Heart right ventricle (tissue), 16 donors: Measurements from ENCODE around the gene HSPA4. TPM values are rescaled to one million over a fixed set of nuclear protein-coding genes. Genes with fewer than 3 reads are reported as not detected.

Experiments
- ATAC-seq, 8 donors: fragments of 200-7000 bp; cut with Tn5 transposase; one replicate each; pipeline ENCODE4 v1.9.1; 2020; ENCODE audit warnings: mild to moderate bottlenecking in 8 of 8, moderate library complexity in 8 of 8, moderate number of reproducible peaks in 1 of 8
- DNase-seq, 2 donors: peaks; one replicate each; pipeline ENCODE4 v3.0.0-alpha.2; 2020
- H3K27ac ChIP-seq, 10 donors: fragments of 200-600 bp; sonication (generic) in 2 of 10; one replicate each; pipeline versions ENCODE4 v1.5.0 to v1.8.0; 2020 to 2022; ENCODE audit warnings: mild to moderate bottlenecking in 3 of 10
- H3K27me3 ChIP-seq, 7 donors: fragments of 200-600 bp; one replicate each; pipeline ENCODE4 v1.8.0; 2021 to 2022; ENCODE audit warnings: mild to moderate bottlenecking in 2 of 7
- H3K36me3 ChIP-seq, 9 donors: fragments of 200-600 bp; sonication (generic) in 1 of 9; one replicate each; pipeline versions ENCODE4 v1.5.0 to v1.8.0; 2020 to 2022; ENCODE audit warnings: mild to moderate bottlenecking in 2 of 9
- H3K4me1 ChIP-seq, 9 donors: fragments of 200-600 bp; sonication (generic) in 1 of 9; one replicate each; pipeline versions ENCODE4 v1.5.0 to v1.8.0; 2020 to 2022; ENCODE audit warnings: mild to moderate bottlenecking in 4 of 9
- H3K4me3 ChIP-seq, 10 donors: fragments of 200-600 bp; sonication (generic) in 2 of 10; one replicate each; pipeline versions ENCODE4 v1.5.0 to v1.8.0; 2020 to 2022; ENCODE audit warnings: mild to moderate bottlenecking in 7 of 10, moderate library complexity in 2 of 10
- H3K9me3 ChIP-seq, 11 donors: fragments of 200-600 bp in 10 of 11; sonication (generic) in 2 of 11; one replicate each; pipeline versions ENCODE4 v1.5.0 to v1.8.0; 2013 to 2022; ENCODE audit warnings: mild to moderate bottlenecking in 2 of 11, control low read depth in 1 of 11, moderate library complexity in 1 of 11
- CTCF ChIP-seq, 9 donors: fragments of 200-600 bp; sonication (generic) in 2 of 9; IDR thresholded peaks; one replicate each; pipeline versions ENCODE4 v1.5.0 to v1.8.0; 2021 to 2022; ENCODE audit warnings: antibody characterized with exemption in 9 of 9, mild to moderate bottlenecking in 5 of 9, moderate library complexity in 1 of 9
- WGBS, 2 donors: extraction: QIAGEN DNeasy Blood & Tissue Kit; methylation state at CpG; one replicate each; pipeline ENCODE4 v1.1.7; 2013; ENCODE audit warnings: inconsistent platforms in 1 of 2; 5-methylcytosine and 5-hydroxymethylcytosine counted together
- intact Hi-C, 10 donors: fragments of 100-400 bp; cut with DNase I; formaldehyde crosslinking; loops; one replicate each; pipeline versions ENCODE4 v1.11.1 to v1.14.2; 2022
- polyA plus RNA-seq, 2 donors: library from polyadenylated mRNA; stranded (reverse); fragments of 200-250 nt; gene quantifications; one replicate each; pipeline ENCODE4 v1.2.3, GENCODE V29; 2013
- total RNA-seq, 10 donors: library from RNA; stranded (reverse); fragmentation: NEBNext Ultra II Directional in 3 of 10; extraction: Animal tissue kit (Norgen Biotek cat#: 25700) in 3 of 10; gene quantifications; one replicate each; pipeline versions ENCODE4 v1.2.1 to v1.2.4, GENCODE V29; 2021 to 2023
- donor health status: Arrhythmogenic right ventricular cardiomyopathy.
- donor health status: ischemic (EF 13 %, LVEDD 7.1; RV severe dilation, severe dysfunction).
- donor health status: healthy with polysubstance abuse.
- donor health status: DM: no; HTN: yes; CAD: no.
- donor health status: DM: no; HTN: no; CAD: no.
- donor health status: ischemic (EF 25% LVEDD 6.9; RV normal size, moderate dysfunction).
- donor health status: ischemic (EF 25% LVEDD 5.7; RV mildly dilated, moderate dysfunction).
- donor health status: healthy.
- donor health status: DM: yes; HTN: yes; CAD: no.
- donor health status: Ischemic cardiomyopathy.
- donor health status: ischemic (EF 35%, LVEDD 5.7; RV mildly dilated, moderate dysfunction).
- donor health status: nonischemic (EF 11% LVEDD 7.7; RV severe dilation, severe dysfunction).
- donor health status: DM: yes; HTN: yes; CAD: no.
- donor health status: PGD.
- donor health status: ischemic (EF 29% LVEDD 5.4; RV normal size, mild dysfunction).
- donor health status: nonischemic (EF 23%, LVEDD 6.1; RV moderate dilation, normal function).

The HSPA4 gene
- total and polyA plus RNA-seq, 12 donors: 44.9 to 179 (median 111) TPM

GRCh38 chr5:133140311-133140710 is 88.5 kb downstream of the HSPA4 start:
- intact Hi-C loops: no loop called here
- DNase-seq: no peak
- WGBS, 2 donors: 90 to 95% methylated on average over 7 of the region's 7 CpGs

GRCh38 chr5:133141746-133142145 is 89.9 kb downstream of the HSPA4 start:
- no peak overlapping the region for H3K4me3 ChIP-seq
- no peak for TF ChIP-seq CTCF (IDR thresholded peaks at IDR 0.05)
- intact Hi-C loops: no loop called here
- ATAC-seq (no peak), DNase-seq (no peak)
- H3K27ac ChIP-seq: no peak overlapping the region
- H3K9me3 ChIP-seq: no peaks in the 10 kb centered on the region
- 83 to 90% methylated on average over 3 of the region's 3 CpGs for WGBS, 2 donors
- H3K4me1 ChIP-seq: no peaks in the 10 kb centered on the region
- peaks cover 0 to 14% (median 6%) of the 10 kb centered on the region in 7 donors for H3K27me3 ChIP-seq
- no peaks in the 10 kb centered on the region for H3K36me3 ChIP-seq

More at GRCh38 chr5:133140311-133140710, 88.5 kb downstream of the HSPA4 start:
- no peak for ATAC-seq
- no peak for TF ChIP-seq CTCF (IDR thresholded peaks at IDR 0.05)
- no peaks in the 10 kb centered on the region for H3K9me3 ChIP-seq
- H3K4me3 ChIP-seq: no peak overlapping the region
- peaks cover 0 to 14% (median 6%) of the 10 kb centered on the region in 7 donors for H3K27me3 ChIP-seq
- no peak overlapping the region for H3K27ac ChIP-seq
- no peaks in the 10 kb centered on the region for H3K36me3 ChIP-seq
- no peaks in the 10 kb centered on the region for H3K4me1 ChIP-seq

GRCh38 chr5:133142782-133143181 is 91.0 kb downstream of the HSPA4 start:
- Histone ChIP-seq H3K4me3 (no peak overlapping the region), H3K27me3 (peaks cover 0 to 14% (median 6%) of the 10 kb centered on the region in 7 donors), H3K4me1 (peaks cover 0 to 5% (median 0%) of the 10 kb centered on the region in 9 donors), H3K36me3 (no peaks in the 10 kb centered on the region), H3K27ac (no peak overlapping the region), H3K9me3 (no peaks in the 10 kb centered on the region)
- no peak for ATAC-seq
- DNase-seq: no peak
- no peak for TF ChIP-seq CTCF (IDR thresholded peaks at IDR 0.05)
- 85% methylated on average over 6 of the region's 6 CpGs for WGBS, 2 donors
- intact Hi-C loops: no loop called here

GRCh38 chr5:133144245-133144981 is 92.6 kb downstream of the HSPA4 start:
- Histone ChIP-seq H3K27ac (no peak overlapping the region), H3K9me3 (no peaks in the 10 kb centered on the region), H3K27me3 (peaks cover 0 to 14% (median 6%) of the 10 kb centered on the region in 7 donors), H3K4me3 (no peak overlapping the region), H3K36me3 (no peaks in the 10 kb centered on the region), H3K4me1 (peaks cover 0 to 5% (median 0%) of the 10 kb centered on the region in 9 donors)
- DNase-seq: no peak
- TF ChIP-seq CTCF (IDR thresholded peaks at IDR 0.05): no peak
- no peak for ATAC-seq
- intact Hi-C loops: no loop called here
- WGBS, 2 donors: 71% methylated on average over 4 of the region's 4 CpGs
